ENCODE results near the gene NHS. TPM values are rescaled to one million over a fixed set of nuclear protein-coding genes. Genes with fewer than 3 reads are reported as not detected.

NHS gene
- total RNA-seq (2022) (2.2 and 2.5 TPM in 2 replicates), Bru-seq, nascent RNA (percentile 45 among the genes with signal in this experiment), BruChase-seq, experiment 1, labeled RNA remaining after a 2-hour chase (percentile 46 among the genes with signal in this experiment), BruChase-seq, experiment 2, labeled RNA remaining after a 6-hour chase (percentile 40 among the genes with signal in this experiment)
- long read RNA-seq, partial matches to known transcripts: 0 of 2 reads
- long read RNA-seq, other reads (novel, unspliced or antisense): 2 of 2 reads

GRCh38 chrX:17374619-17375366 lies at the start of gene NHS:
NHS (plus strand) TSS chrX:17375200; CDS start chrX:17375758, 558 bp downstream.
- BruUV-seq (replicated peaks): no TSS peak
- Histone ChIP-seq H3K4me3 (ENCODE audit: low read depth, low read length) (peak within 1 kb of the TSS; percentile 42), H3K36me3 (ENCODE audit: control insufficient read depth, insufficient read depth, low read length) (no peaks in the 10 kb centered on the region), H3K27me3 (replicated peaks; ENCODE audit: control insufficient read depth, insufficient read depth, low read length) (no peaks in the 10 kb centered on the region; the same call in 1 of the 2 replicates), H3K9me3 (no peaks in the 10 kb centered on the region), H3K4me1 (no peaks in the 10 kb centered on the region)
- Mint-ChIP-seq H3K9me3 (ENCODE audit: unreplicated experiment) (no peaks in the 10 kb centered on the region), H3K4me1 (ENCODE audit: low read depth, unreplicated experiment) (no peaks in the 10 kb centered on the region), H3K27ac (ENCODE audit: unreplicated experiment) (peak within 1 kb of the TSS; percentile 35), H3K36me3 (ENCODE audit: insufficient read depth, unreplicated experiment) (peaks cover 5% of the 10 kb centered on the region), H3K4me3 (ENCODE audit: unreplicated experiment) (peak within 1 kb of the TSS; percentile 77), H3K27me3 (ENCODE audit: insufficient read depth, unreplicated experiment) (peaks cover 6% of the 10 kb centered on the region)
- ChIA-PET POLR2A (no interaction called here), CTCF (no interaction called here)
- peak; percentile 59 to 67 for DNase-seq
- intact Hi-C loops (cut with micrococcal nuclease; ENCODE audit: unreplicated experiment): loop anchor here (1.0 to 5.0 kb wide), 3 partner anchors 132 to 217 kb away; no protein-coding TSS in a partner anchor
- TF ChIP-seq CTCF (IDR thresholded peaks at IDR 0.05; ENCODE audit: insufficient read depth in 1 of 2, low read depth in 1 of 2, low read length in 1 of 2, severe bottlenecking in 1 of 2, unreplicated experiment in 1 of 2): peak; percentile 35 to 43

GRCh38 chrX:17328837-17329236 lies 46.2 kb upstream of the NHS start:
- no peaks in the 10 kb centered on the region for H3K36me3 ChIP-seq (ENCODE audit: control insufficient read depth, insufficient read depth, low read length)
- DNase-seq: no peak
- Mint-ChIP-seq H3K27ac (ENCODE audit: unreplicated experiment) (no peak overlapping the region), H3K27me3 (ENCODE audit: insufficient read depth, unreplicated experiment) (peaks cover 2% of the 10 kb centered on the region), H3K4me1 (ENCODE audit: low read depth, unreplicated experiment) (no peaks in the 10 kb centered on the region), H3K4me3 (ENCODE audit: unreplicated experiment) (no peak overlapping the region), H3K36me3 (ENCODE audit: insufficient read depth, unreplicated experiment) (no peaks in the 10 kb centered on the region), H3K9me3 (ENCODE audit: unreplicated experiment) (no peaks in the 10 kb centered on the region)
- no peak for TF ChIP-seq CTCF (IDR thresholded peaks at IDR 0.05; ENCODE audit: insufficient read depth in 1 of 2, low read depth in 1 of 2, low read length in 1 of 2, severe bottlenecking in 1 of 2, unreplicated experiment in 1 of 2)
- no peaks in the 10 kb centered on the region for H3K27me3 ChIP-seq (replicated peaks; ENCODE audit: control insufficient read depth, insufficient read depth, low read length)
- H3K4me3 ChIP-seq (ENCODE audit: low read depth, low read length): no peak overlapping the region
- no peaks in the 10 kb centered on the region for H3K9me3 ChIP-seq
- ChIA-PET CTCF (no interaction called here), POLR2A (no interaction called here)
- no peaks in the 10 kb centered on the region for H3K4me1 ChIP-seq
- BruUV-seq (replicated peaks): no TSS peak
- intact Hi-C loops (cut with micrococcal nuclease; ENCODE audit: unreplicated experiment): no loop called here

GRCh38 chrX:17336377-17336776 lies 38.6 kb upstream of the NHS start:
- DNase-seq: no peak
- Mint-ChIP-seq H3K9me3 (ENCODE audit: unreplicated experiment) (no peaks in the 10 kb centered on the region), H3K4me1 (ENCODE audit: low read depth, unreplicated experiment) (no peaks in the 10 kb centered on the region), H3K4me3 (ENCODE audit: unreplicated experiment) (no peak overlapping the region), H3K36me3 (ENCODE audit: insufficient read depth, unreplicated experiment) (no peaks in the 10 kb centered on the region), H3K27ac (ENCODE audit: unreplicated experiment) (no peak overlapping the region), H3K27me3 (ENCODE audit: insufficient read depth, unreplicated experiment) (no peaks in the 10 kb centered on the region)
- ChIA-PET POLR2A (no interaction called here), CTCF (no interaction called here)
- intact Hi-C loops (cut with micrococcal nuclease; ENCODE audit: unreplicated experiment): no loop called here
- Histone ChIP-seq H3K4me1 (no peaks in the 10 kb centered on the region), H3K27me3 (replicated peaks; ENCODE audit: control insufficient read depth, insufficient read depth, low read length) (peaks cover 2% of the 10 kb centered on the region), H3K36me3 (ENCODE audit: control insufficient read depth, insufficient read depth, low read length) (no peaks in the 10 kb centered on the region), H3K4me3 (ENCODE audit: low read depth, low read length) (no peak overlapping the region), H3K9me3 (no peaks in the 10 kb centered on the region)
- BruUV-seq (replicated peaks): no TSS peak
- TF ChIP-seq CTCF (IDR thresholded peaks at IDR 0.05; ENCODE audit: insufficient read depth in 1 of 2, low read depth in 1 of 2, low read length in 1 of 2, severe bottlenecking in 1 of 2, unreplicated experiment in 1 of 2): no peak

All from Caco-2 (cell line).